Liver (tissue), 3 donors: ENCODE measurements around the gene SPEG.

Experiments used
- EGR1 ChIP-seq, 2 donors: IDR thresholded peaks; 2 replicates each; pipeline ENCODE4 v1.6.1; 2016 to 2018; ENCODE audit warnings: antibody characterized with exemption in 2 of 2, low read depth in 2 of 2
- GABPA ChIP-seq, 2 donors: IDR thresholded peaks in 1 of 2; conservative IDR thresholded peaks in 1 of 2; 2 replicates each; pipeline ENCODE4 v1.6.1; 2016; ENCODE audit warnings: antibody characterized with exemption in 2 of 2, mild to moderate bottlenecking in 1 of 2, moderate library complexity in 1 of 2
- RAD21 ChIP-seq, 2 donors: IDR thresholded peaks; 2 replicates each; pipeline ENCODE4 v1.6.1; 2016; ENCODE audit warnings: antibody characterized with exemption in 2 of 2, mild to moderate bottlenecking in 2 of 2
- RXRA ChIP-seq, 2 donors: IDR thresholded peaks; 2 replicates each; pipeline ENCODE4 v1.6.1; 2017 to 2018; ENCODE audit warnings: antibody characterized with exemption in 2 of 2, mild to moderate bottlenecking in 1 of 2
- SP1 ChIP-seq: IDR thresholded peaks from 2 replicates; pipeline ENCODE4 v1.6.1; 2018; ENCODE audit warnings: antibody characterized with exemption, mild to moderate bottlenecking
- TAF1 ChIP-seq: conservative IDR thresholded peaks from 2 replicates; pipeline ENCODE4 v1.6.1; 2016; ENCODE audit warnings: antibody characterized with exemption, mild to moderate bottlenecking
- YY1 ChIP-seq: IDR thresholded peaks from 2 replicates; pipeline ENCODE4 v1.6.1; 2016; ENCODE audit warnings: antibody characterized with exemption, mild to moderate bottlenecking
- TF ChIP-seq, protein P1 (sequence below): IDR thresholded peaks from 2 replicates; pipeline ENCODE4 v1.6.1; 2016; ENCODE audit warnings: antibody characterized with exemption
- TF ChIP-seq, protein P2 (sequence below): fragments of 150-350 bp; IDR thresholded peaks from 2 replicates; pipeline ENCODE4 v1.5.1; 2017; ENCODE audit warnings: improper control_type of control experiment, low read depth, low read length; ENCODE audit not compliant: missing input control
- TF ChIP-seq, protein P3 (sequence below): IDR thresholded peaks from 2 replicates; pipeline ENCODE4 v1.6.1; 2016; ENCODE audit warnings: antibody characterized with exemption, mild to moderate bottlenecking
- TF ChIP-seq, protein P4 (sequence below): IDR thresholded peaks from 2 replicates; pipeline ENCODE4 v1.6.1; 2016; ENCODE audit warnings: antibody characterized with exemption
- donor health status: healthy.
- donor health status: healthy.

DNA sequence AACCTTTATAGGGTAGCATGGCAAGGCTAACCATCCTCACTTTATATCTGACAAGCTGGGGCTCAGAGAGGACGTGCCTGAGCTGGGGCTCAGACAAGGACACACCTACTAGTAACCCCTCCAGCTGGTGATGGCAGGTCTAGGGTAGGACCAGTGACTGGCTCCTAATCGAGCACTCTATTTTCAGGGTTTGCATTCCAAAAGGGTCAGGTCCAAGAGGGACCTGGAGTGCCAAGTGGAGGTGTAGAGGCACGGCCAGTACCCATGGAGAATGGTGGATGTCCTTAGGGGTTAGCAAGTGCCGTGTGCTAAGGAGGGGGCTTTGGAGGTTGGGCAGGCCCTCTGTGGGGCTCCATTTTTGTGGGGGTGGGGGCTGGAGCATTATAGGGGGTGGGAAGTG is 17.7 kb upstream of the SPEG start:
- TF ChIP-seq SP1 = no peak
- TF ChIP-seq, protein P1, sequence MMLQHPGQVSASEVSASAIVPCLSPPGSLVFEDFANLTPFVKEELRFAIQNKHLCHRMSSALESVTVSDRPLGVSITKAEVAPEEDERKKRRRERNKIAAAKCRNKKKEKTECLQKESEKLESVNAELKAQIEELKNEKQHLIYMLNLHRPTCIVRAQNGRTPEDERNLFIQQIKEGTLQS = no peak
- TF ChIP-seq, protein P2, sequence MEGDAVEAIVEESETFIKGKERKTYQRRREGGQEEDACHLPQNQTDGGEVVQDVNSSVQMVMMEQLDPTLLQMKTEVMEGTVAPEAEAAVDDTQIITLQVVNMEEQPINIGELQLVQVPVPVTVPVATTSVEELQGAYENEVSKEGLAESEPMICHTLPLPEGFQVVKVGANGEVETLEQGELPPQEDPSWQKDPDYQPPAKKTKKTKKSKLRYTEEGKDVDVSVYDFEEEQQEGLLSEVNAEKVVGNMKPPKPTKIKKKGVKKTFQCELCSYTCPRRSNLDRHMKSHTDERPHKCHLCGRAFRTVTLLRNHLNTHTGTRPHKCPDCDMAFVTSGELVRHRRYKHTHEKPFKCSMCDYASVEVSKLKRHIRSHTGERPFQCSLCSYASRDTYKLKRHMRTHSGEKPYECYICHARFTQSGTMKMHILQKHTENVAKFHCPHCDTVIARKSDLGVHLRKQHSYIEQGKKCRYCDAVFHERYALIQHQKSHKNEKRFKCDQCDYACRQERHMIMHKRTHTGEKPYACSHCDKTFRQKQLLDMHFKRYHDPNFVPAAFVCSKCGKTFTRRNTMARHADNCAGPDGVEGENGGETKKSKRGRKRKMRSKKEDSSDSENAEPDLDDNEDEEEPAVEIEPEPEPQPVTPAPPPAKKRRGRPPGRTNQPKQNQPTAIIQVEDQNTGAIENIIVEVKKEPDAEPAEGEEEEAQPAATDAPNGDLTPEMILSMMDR = no peak
- TF ChIP-seq, protein P3, sequence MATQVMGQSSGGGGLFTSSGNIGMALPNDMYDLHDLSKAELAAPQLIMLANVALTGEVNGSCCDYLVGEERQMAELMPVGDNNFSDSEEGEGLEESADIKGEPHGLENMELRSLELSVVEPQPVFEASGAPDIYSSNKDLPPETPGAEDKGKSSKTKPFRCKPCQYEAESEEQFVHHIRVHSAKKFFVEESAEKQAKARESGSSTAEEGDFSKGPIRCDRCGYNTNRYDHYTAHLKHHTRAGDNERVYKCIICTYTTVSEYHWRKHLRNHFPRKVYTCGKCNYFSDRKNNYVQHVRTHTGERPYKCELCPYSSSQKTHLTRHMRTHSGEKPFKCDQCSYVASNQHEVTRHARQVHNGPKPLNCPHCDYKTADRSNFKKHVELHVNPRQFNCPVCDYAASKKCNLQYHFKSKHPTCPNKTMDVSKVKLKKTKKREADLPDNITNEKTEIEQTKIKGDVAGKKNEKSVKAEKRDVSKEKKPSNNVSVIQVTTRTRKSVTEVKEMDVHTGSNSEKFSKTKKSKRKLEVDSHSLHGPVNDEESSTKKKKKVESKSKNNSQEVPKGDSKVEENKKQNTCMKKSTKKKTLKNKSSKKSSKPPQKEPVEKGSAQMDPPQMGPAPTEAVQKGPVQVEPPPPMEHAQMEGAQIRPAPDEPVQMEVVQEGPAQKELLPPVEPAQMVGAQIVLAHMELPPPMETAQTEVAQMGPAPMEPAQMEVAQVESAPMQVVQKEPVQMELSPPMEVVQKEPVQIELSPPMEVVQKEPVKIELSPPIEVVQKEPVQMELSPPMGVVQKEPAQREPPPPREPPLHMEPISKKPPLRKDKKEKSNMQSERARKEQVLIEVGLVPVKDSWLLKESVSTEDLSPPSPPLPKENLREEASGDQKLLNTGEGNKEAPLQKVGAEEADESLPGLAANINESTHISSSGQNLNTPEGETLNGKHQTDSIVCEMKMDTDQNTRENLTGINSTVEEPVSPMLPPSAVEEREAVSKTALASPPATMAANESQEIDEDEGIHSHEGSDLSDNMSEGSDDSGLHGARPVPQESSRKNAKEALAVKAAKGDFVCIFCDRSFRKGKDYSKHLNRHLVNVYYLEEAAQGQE = no peak
- TF ChIP-seq GABPA (IDR thresholded peaks at IDR 0.05 in 1 of 2, conservative IDR thresholded peaks at IDR 0.05 in 1 of 2) = no peak
- no peak for TF ChIP-seq RAD21 (IDR thresholded peaks at IDR 0.05)
- TF ChIP-seq, protein P4, sequence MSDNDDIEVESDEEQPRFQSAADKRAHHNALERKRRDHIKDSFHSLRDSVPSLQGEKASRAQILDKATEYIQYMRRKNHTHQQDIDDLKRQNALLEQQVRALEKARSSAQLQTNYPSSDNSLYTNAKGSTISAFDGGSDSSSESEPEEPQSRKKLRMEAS = no peak
- no peak for TF ChIP-seq YY1
- TF ChIP-seq EGR1 (IDR thresholded peaks at IDR 0.05; ENCODE audit: low read depth in 2 of 2) = no peak
- TF ChIP-seq TAF1 = no peak
- TF ChIP-seq RXRA (IDR thresholded peaks at IDR 0.05) = no peak
